A673 (cell line): Measurements from ENCODE around the gene EXOC3L4. TPM values are rescaled to one million over a fixed set of nuclear protein-coding genes. Genes with fewer than 3 reads are reported as not detected.

Experiments used
- BruUV-seq: library from RNA; stranded (reverse); fragments of 400-500 nt; replicated peaks from 2 replicates; lab custom pipeline; 2021; lab: Mats Ljungman, UMichigan
- CTCF ChIA-PET: fragments of 300-600 bp; sonication (Branson Sonifier 250); formaldehyde crosslinking; loops from one replicate; lab custom pipeline; 2022; ENCODE audit warnings: antibody characterized with exemption; lab: Charles Lee
- POLR2A ChIA-PET: fragments of 300-600 bp; sonication (Branson Sonifier 250); formaldehyde crosslinking; loops from one replicate; lab custom pipeline; 2022; ENCODE audit warnings: antibody characterized with exemption; ENCODE audit not compliant: low non-redundant PET; lab: Charles Lee
- DNase-seq: peaks from one replicate; pipeline ENCODE4 v3.0.0-alpha.2; 2015; ENCODE audit warnings: low spot score
- H3K27ac ChIP-seq: fragments of 200-600 bp; sonication (generic); 2 replicates; pipeline ENCODE4 v1.5.1; 2016; ENCODE audit warnings: mixed run types, low read depth, mild to moderate bottlenecking, mixed read lengths, antibody characterized with exemption, low read length; ENCODE audit not compliant: poor library complexity, severe bottlenecking
- H3K27me3 ChIP-seq: fragments of 200-600 bp; sonication (generic); replicated peaks from 2 replicates; pipeline ENCODE4 v1.6.1; 2017; ENCODE audit warnings: mixed run types, low read depth, mild to moderate bottlenecking, mixed read lengths, antibody characterized with exemption, low read length; ENCODE audit not compliant: insufficient read depth, poor library complexity
- H3K36me3 ChIP-seq: fragments of 200-600 bp; sonication (generic); 2 replicates; pipeline ENCODE4 v1.6.1; 2016; ENCODE audit warnings: mixed run types, mild to moderate bottlenecking, mixed read lengths, antibody characterized with exemption, low read length; ENCODE audit not compliant: insufficient read depth, poor library complexity, severe bottlenecking
- H3K4me1 ChIP-seq: fragments of 200-600 bp; sonication (generic); 2 replicates; pipeline ENCODE4 v1.6.1; 2017; ENCODE audit warnings: mixed run types, mild to moderate bottlenecking, mixed read lengths, antibody characterized with exemption, low read length; ENCODE audit not compliant: insufficient read depth, poor library complexity, severe bottlenecking
- H3K4me3 ChIP-seq: fragments of 200-600 bp; sonication (generic); 2 replicates; pipeline ENCODE4 v1.5.1; 2016; ENCODE audit warnings: low read depth, mixed run types, mild to moderate bottlenecking, mixed read lengths, low read length; ENCODE audit not compliant: poor library complexity, severe bottlenecking
- H3K9me3 ChIP-seq: fragments of 200-600 bp; sonication (generic); 2 replicates; pipeline ENCODE4 v1.6.1; 2016; ENCODE audit warnings: mixed run types, low read depth, mild to moderate bottlenecking, mixed read lengths, antibody characterized with exemption, low read length; ENCODE audit not compliant: poor library complexity, severe bottlenecking
- CTCF ChIP-seq: fragments of 300-800, 200-600 bp; sonication (generic); conservative IDR thresholded peaks from 2 replicates; pipeline ENCODE4 v1.5.1; 2017; ENCODE audit warnings: low read depth, mild to moderate bottlenecking, antibody characterized with exemption, low read length, moderate library complexity, mixed read lengths
- EZH2 ChIP-seq: fragments of 200-600 bp; sonication (generic); IDR thresholded peaks from 2 replicates; pipeline ENCODE4 v1.6.1; 2017; ENCODE audit warnings: borderline replicate concordance, low read depth, mild to moderate bottlenecking, mixed read lengths, antibody characterized with exemption, low read length; ENCODE audit not compliant: poor library complexity, severe bottlenecking
- intact Hi-C: fragments of 100-400 bp; cut with micrococcal nuclease; formaldehyde crosslinking; loops from one replicate; pipeline ENCODE4 v1.10.0; 2022; ENCODE audit not compliant: unreplicated experiment
- total RNA-seq: library from RNA; stranded (reverse); gene quantifications from 2 replicates; pipeline ENCODE4 v1.2.3, GENCODE V29; 2021

The EXOC3L4 gene
- total RNA-seq, 1 experiment from 2014 or later = not detected

- no peak for DNase-seq
- CTCF ChIA-PET = no interaction called here
- POLR2A ChIA-PET = no interaction called here
- no TSS peak for BruUV-seq
- Histone ChIP-seq H3K27ac (no peak overlapping the region), H3K9me3 (no peaks in the 10 kb centered on the region), H3K4me3 (no peak overlapping the region), H3K27me3 (no peaks in the 10 kb centered on the region), H3K4me1 (no peaks in the 10 kb centered on the region), H3K36me3 (no peaks in the 10 kb centered on the region)
- no peak for TF ChIP-seq CTCF
- TF ChIP-seq EZH2 = no peak
- intact Hi-C loops = no loop called here
These were observed 30.1 kb upstream of the EXOC3L4 start for GRCh38 chr14:103064436-103064835.

- ChIA-PET POLR2A (no interaction called here), CTCF (no interaction called here)
- no peaks in the 10 kb centered on the region for H3K9me3 ChIP-seq
- H3K27ac ChIP-seq = no peak overlapping the region
- no peak overlapping the region for H3K4me3 ChIP-seq
- BruUV-seq = no TSS peak
- intact Hi-C loops = no loop called here
- H3K36me3 ChIP-seq = no peaks in the 10 kb centered on the region
- no peaks in the 10 kb centered on the region for H3K27me3 ChIP-seq
- DNase-seq = no peak
- TF ChIP-seq EZH2 (no peak), CTCF (no peak)
- no peaks in the 10 kb centered on the region for H3K4me1 ChIP-seq
These were observed 29.5 kb upstream of the EXOC3L4 start for GRCh38 chr14:103064978-103065377.

DNA sequence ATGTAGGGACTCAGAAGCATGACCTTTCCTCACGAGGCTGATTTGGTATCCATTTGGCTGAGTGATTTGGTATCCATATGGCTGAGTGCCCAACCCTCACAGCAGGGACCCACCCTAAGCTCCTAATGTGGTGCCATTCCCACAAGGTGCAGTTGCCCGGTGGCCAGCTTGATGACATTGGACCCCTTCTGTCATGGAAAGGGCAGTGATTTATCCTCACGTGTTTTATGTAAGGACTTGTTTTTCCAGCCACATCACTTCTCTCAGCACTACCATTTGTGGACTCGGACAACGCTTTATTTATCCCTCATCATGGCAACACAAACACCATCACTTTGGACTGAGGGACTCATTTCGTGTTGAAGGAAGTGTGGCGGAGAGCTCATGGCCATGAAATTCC, 28.7 kb upstream of the EXOC3L4 start:
- no peak overlapping the region for H3K27ac ChIP-seq

More for the DNA sequence above, 28.7 kb upstream of the EXOC3L4 start:
- CTCF ChIA-PET = no interaction called here
- no peak overlapping the region for H3K4me3 ChIP-seq
- no peak for DNase-seq
- H3K36me3 ChIP-seq = no peaks in the 10 kb centered on the region
- H3K27me3 ChIP-seq = no peaks in the 10 kb centered on the region
- H3K9me3 ChIP-seq = no peaks in the 10 kb centered on the region
- TF ChIP-seq CTCF (no peak), EZH2 (no peak)
- BruUV-seq = no TSS peak
- intact Hi-C loops = no loop called here
- H3K4me1 ChIP-seq = no peaks in the 10 kb centered on the region
- POLR2A ChIA-PET = no interaction called here
